Esophagus (tissue), 2 donors: ENCODE data around the gene ARMC5. TPM values are rescaled to one million over a fixed set of nuclear protein-coding genes. Genes with fewer than 3 reads are reported as not detected.
A peak's percentile ranks its signal among the peaks of the same experiment; 100 is the strongest.

Experiments used
- H3K27ac ChIP-seq, 2 donors: one replicate each; pipeline ENCODE4 v1.5.1; 2013; ENCODE audit warnings: low read depth in 2 of 2, mild to moderate bottlenecking in 2 of 2, inconsistent platforms in 1 of 2, low read length in 1 of 2, moderate library complexity in 1 of 2
- H3K27me3 ChIP-seq, 2 donors: one replicate each; pipeline ENCODE4 v1.6.1; 2013; ENCODE audit warnings: low read length in 2 of 2, control low read depth in 1 of 2, mild to moderate bottlenecking in 1 of 2; ENCODE audit not compliant: insufficient read depth in 2 of 2, control insufficient read depth in 1 of 2
- H3K36me3 ChIP-seq, 2 donors: one replicate each; pipeline ENCODE4 v1.6.1; 2013; ENCODE audit warnings: low read length in 1 of 2; ENCODE audit not compliant: control insufficient read depth in 2 of 2, insufficient read depth in 2 of 2
- H3K4me1 ChIP-seq, 2 donors: one replicate each; pipeline ENCODE4 v1.6.1; 2013; ENCODE audit warnings: low read length in 1 of 2; ENCODE audit not compliant: control insufficient read depth in 2 of 2, insufficient read depth in 2 of 2
- H3K4me3 ChIP-seq, 2 donors: one replicate each; pipeline ENCODE4 v1.5.1; 2013; ENCODE audit warnings: low read length in 2 of 2, mild to moderate bottlenecking in 2 of 2, low read depth in 1 of 2, moderate library complexity in 1 of 2
- H3K9me3 ChIP-seq, 2 donors: one replicate each; pipeline ENCODE4 v1.6.1; 2013; ENCODE audit warnings: mild to moderate bottlenecking in 2 of 2, low read depth in 1 of 2, low read length in 1 of 2, moderate library complexity in 1 of 2; ENCODE audit not compliant: control insufficient read depth in 2 of 2, insufficient read depth in 1 of 2
- WGBS, 2 donors: extraction: QIAGEN DNeasy Blood & Tissue Kit; methylation state at CpG; one replicate each; pipeline ENCODE4 v1.1.7; 2013; 5-methylcytosine and 5-hydroxymethylcytosine counted together
- polyA plus RNA-seq, 2 donors: library from polyadenylated mRNA; stranded (reverse); fragments of 200-250 nt; gene quantifications; one replicate each; pipeline ENCODE4 v1.2.3, GENCODE V29; 2013
- donor health status: healthy with polysubstance abuse.
- donor health status: Bipolar disorder and iron deficiency.

ARMC5 gene
- polyA plus RNA-seq, 2 donors = 10.3 to 15.1 TPM

DNA sequence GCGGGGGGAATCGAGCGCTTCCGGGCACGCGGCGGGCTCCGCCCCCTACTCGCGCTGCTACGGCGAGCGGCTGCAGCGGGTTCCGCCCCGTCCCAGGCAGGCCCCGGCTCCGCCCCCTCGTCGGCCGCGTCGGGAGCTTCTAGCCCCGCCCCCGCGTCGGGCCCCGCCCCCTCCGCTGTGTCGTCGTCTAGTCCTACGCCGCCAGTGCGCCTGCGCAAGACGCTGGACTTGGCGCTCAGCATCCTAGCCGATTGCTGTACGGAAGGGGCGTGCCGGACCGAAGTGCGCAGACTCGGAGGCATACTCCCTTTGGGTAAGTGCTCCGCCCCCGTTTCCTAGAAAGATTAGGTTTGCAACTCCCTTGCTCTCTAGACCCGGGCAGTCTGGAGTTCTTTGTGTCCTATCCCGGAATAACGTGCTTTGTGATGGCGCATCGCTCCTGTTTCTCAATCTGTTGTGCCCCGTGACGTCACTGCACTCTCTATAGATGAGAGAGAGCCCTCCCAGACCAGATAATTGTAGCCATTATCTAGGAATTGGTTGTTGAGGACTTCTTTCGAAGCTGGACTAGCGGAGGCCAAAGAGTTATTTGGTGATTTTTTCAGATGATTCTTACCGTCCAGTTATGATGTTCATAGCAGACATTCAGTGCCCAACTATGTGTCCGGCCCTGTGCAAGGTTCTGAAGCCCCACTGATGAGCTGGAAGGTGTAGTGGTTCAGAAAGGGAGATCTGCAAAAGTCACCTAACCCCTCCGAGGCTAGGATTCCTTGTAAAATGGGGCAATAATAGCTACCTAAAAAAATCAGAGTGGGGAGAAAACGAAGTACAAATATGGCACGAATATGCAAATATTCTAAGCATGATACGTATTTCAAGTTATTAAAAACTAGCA lies 633 bp downstream of the ARMC5 start:
- peaks cover 2 to 19% of the 10 kb centered on the region in 2 donors for H3K4me1 ChIP-seq
- WGBS, 2 donors = 3% methylated on average over 59 to 61 of the region's 61 CpGs
- peak overlapping the region; percentile 77 to 87 for H3K4me3 ChIP-seq
- H3K27me3 ChIP-seq = no peaks in the 10 kb centered on the region
- peaks cover 4 to 18% of the 10 kb centered on the region in 2 donors for H3K36me3 ChIP-seq
- no peaks in the 10 kb centered on the region for H3K9me3 ChIP-seq
- peak overlapping the region; percentile 99 to 100 for H3K27ac ChIP-seq

DNA sequence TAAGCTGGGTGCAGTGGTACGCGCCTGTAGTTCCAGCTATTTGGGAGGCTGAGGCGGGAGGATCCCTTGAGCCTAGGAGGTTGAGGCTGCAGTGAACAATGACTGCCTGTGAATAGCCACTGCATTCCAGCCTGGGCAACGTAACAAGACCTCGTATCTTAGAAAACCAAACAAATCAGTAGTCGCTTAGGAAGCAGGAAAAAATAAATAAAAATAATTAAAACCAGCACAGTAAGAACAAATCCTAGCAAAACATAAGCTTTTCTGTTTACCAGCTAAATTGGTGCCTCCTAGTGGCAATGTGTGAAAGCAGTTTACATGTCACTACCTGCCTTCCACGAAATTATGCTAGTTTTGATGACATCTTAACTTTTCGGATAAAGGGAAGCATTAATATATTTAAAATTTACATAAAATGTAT lies 1.3 kb downstream of the ARMC5 start:
- peaks cover 1 to 19% of the 10 kb centered on the region in 2 donors for H3K4me1 ChIP-seq
- H3K4me3 ChIP-seq = no peak overlapping the region
- WGBS, 2 donors = 39 to 46% methylated on average over 8 of the region's 8 CpGs
- peak overlapping the region in 1 of 2 donors; percentile 87 for H3K27ac ChIP-seq
- peaks cover 5 to 22% of the 10 kb centered on the region in 2 donors for H3K36me3 ChIP-seq
- H3K9me3 ChIP-seq = no peaks in the 10 kb centered on the region
- no peaks in the 10 kb centered on the region for H3K27me3 ChIP-seq

DNA sequence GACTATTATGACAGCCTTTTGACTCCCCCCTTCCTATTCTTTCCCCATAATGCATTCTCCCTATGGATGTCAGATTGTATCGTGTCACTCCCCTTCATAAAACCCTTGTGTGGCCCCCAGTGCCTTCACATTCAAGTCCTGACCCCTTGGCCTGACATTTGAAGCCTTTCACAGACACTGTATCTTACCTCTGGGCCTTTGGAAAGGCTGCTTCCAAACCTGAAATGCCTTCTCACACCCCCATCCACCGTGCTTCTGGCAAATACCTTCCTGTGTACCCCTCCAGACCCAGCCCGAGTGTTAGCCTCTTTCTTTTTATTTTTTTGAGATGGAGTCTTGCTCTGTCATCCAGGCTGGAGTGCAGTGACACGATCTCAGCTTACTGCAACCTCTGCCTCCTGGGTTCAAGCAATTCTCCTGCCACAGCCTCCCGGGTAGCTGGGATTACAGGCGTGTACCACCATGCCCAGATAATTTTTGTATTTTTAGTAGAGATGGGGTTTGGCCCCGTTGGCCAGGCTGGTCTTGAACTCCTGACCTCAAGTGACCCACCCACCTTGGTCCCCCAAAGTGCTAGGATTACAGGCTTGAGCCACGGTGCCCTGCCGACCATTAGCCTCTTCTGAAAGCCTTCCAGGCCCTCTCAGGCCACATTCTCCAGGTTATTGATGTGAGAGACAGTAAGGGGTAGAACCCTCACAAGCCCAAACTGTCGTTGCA lies 2.1 kb downstream of the ARMC5 start:
- H3K36me3 ChIP-seq = peaks cover 10 to 30% of the 10 kb centered on the region in 2 donors
- WGBS, 2 donors = 85 to 91% methylated on average over 10 of the region's 10 CpGs
- H3K27ac ChIP-seq = no peak overlapping the region

DNA sequence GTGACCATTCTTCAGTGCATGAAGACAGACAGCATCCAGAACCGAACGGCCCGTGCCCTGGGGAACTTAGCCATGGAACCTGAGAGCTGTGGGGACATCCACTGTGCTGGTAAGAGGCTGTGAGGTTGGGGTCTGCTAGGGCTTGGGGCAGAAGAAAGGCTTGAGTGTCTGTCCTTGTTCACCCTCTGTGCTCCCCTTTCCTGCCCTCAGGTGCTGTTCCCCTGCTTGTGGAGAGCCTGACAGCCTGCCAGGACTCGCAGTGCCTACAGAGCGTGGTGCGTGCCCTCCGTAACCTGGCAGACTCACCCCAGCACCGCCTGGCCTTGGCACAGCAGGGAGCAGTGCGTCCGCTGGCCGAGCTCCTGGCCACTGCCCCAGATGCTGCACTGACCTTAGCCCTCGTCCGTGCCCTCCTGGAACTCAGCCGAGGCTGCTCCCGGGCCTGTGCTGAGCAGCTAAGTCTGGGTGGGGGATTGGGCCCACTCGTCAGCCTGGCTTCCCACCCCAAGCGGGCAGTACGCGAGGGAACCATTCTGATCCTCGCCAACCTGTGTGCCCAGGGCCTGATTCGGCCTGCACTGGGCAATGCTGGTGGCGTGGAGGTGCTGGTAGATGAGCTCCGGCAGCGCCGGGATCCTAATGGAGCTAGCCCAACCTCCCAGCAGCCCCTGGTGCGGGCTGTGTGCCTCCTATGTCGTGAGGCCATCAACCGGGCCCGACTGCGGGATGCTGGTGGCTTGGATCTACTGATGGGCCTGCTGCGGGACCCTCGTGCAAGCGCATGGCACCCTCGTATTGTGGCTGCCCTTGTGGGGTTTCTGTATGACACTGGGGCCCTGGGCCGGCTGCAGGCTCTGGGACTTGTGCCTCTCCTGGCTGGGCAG lies 2.9 kb downstream of the ARMC5 start:
- Histone ChIP-seq H3K4me3 (no peak overlapping the region), H3K36me3 (peaks cover 10 to 36% of the 10 kb centered on the region in 2 donors), H3K4me1 (peaks cover 0 to 10% of the 10 kb centered on the region in 2 donors), H3K9me3 (no peaks in the 10 kb centered on the region), H3K27me3 (no peaks in the 10 kb centered on the region), H3K27ac (no peak overlapping the region)
- 91 to 93% methylated on average over 35 of the region's 35 CpGs for WGBS, 2 donors

More for the DNA sequence above, 2.1 kb downstream of the ARMC5 start:
- peaks cover 0 to 15% of the 10 kb centered on the region in 2 donors for H3K4me1 ChIP-seq
- no peaks in the 10 kb centered on the region for H3K27me3 ChIP-seq
- H3K9me3 ChIP-seq = no peaks in the 10 kb centered on the region
- no peak overlapping the region for H3K4me3 ChIP-seq

DNA sequence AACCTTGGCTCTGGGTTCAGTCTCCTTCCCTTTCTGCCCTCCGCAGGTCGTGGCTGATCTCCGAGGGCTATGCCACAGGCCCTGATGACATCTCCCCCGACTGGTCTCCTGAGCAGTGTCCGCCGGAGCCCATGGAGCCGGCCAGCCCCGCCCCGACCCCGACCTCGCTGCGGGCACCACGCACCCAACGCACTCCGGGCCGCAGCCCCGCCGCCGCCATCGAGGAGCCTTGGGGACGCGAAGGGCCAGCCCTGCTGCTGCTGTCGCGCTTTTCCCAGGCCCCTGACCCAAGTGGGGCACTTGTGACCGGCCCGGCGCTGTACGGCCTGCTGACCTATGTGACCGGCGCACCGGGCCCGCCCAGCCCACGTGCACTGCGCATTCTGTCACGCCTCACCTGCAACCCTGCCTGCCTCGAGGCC lies 5.1 kb downstream of the ARMC5 start:
- no peaks in the 10 kb centered on the region for H3K27me3 ChIP-seq
- peaks cover 0 to 1% of the 10 kb centered on the region in 2 donors for H3K4me1 ChIP-seq
- no peak overlapping the region for H3K27ac ChIP-seq
- 96 to 97% methylated on average over 34 to 36 of the region's 36 CpGs for WGBS, 2 donors
- peaks cover 10 to 36% of the 10 kb centered on the region in 2 donors for H3K36me3 ChIP-seq
- no peak overlapping the region for H3K4me3 ChIP-seq
- no peaks in the 10 kb centered on the region for H3K9me3 ChIP-seq

DNA sequence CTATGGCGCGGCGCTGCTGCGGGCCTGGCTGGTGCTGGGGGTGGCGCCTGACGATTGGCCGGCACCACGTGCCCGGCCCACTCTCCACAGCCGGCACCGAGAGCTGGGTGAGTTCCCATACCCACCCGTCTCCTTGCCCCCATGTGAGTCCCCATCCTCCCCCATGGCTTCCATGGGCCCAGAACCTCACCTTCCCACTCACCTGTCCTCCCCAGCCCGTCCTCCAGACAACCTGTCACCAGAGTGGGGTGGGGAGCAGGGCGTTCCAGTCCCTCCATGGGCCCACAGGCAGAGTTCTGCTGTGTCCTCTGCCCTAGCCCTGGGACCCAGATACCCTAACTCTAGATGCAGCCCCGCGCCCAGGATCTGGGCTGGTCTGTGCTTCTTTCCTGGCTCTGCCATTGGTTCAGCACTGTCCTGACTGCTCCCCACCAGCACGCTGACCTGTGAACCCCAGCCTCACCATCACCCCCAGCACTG lies 5.5 kb downstream of the ARMC5 start:
- WGBS, 2 donors = 87 to 93% methylated on average over 12 to 17 of the region's 17 CpGs
- Histone ChIP-seq H3K9me3 (no peaks in the 10 kb centered on the region), H3K27me3 (no peaks in the 10 kb centered on the region), H3K27ac (no peak overlapping the region), H3K4me1 (peaks cover 0 to 1% of the 10 kb centered on the region in 2 donors), H3K36me3 (peaks cover 10 to 36% of the 10 kb centered on the region in 2 donors), H3K4me3 (no peak overlapping the region)

DNA sequence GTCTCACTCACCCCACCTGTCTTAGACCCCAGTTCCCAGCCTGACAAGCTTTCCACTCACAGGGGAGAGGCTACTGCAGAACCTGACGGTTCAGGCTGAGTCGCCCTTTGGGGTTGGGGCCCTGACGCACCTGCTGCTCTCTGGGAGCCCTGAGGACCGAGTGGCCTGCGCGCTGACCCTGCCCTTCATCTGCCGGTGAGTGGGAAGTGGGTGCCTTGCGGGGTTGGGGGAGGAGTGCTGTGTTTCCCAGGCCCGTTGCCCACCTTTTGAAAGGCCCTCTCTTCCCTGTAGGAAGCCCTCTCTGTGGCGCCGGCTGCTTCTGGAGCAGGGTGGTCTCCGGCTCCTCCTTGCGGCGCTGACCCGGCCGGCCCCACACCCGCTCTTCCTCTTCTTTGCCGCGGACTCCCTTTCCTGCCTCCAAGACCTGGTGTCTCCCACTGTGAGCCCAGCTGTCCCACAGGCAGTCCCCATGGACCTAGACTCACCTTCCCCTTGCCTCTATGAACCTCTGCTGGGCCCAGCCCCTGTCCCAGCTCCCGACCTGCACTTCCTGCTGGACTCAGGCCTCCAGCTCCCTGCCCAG lies 6.6 kb downstream of the ARMC5 start:
- H3K36me3 ChIP-seq = peaks cover 10 to 36% of the 10 kb centered on the region in 2 donors
- 91% methylated on average over 20 of the region's 20 CpGs for WGBS, 2 donors

DNA sequence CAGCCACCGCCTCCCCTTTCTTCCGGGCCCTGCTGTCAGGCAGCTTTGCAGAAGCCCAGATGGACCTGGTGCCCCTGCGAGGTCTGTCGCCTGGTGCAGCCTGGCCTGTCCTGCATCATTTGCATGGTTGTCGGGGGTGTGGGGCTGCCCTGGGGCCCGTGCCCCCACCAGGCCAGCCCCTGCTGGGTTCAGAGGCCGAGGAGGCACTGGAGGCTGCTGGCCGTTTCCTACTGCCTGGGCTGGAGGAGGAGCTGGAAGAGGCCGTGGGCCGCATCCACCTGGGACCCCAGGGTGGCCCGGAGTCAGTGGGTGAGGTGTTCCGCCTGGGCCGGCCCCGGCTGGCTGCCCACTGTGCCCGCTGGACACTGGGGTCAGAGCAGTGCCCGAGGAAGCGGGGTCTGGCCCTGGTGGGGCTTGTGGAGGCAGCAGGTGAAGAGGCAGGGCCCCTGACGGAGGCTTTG lies 7.1 kb downstream of the ARMC5 start:
- Histone ChIP-seq H3K27ac (no peak overlapping the region), H3K4me3 (no peak overlapping the region), H3K36me3 (peaks cover 10 to 36% of the 10 kb centered on the region in 2 donors), H3K4me1 (no peaks in the 10 kb centered on the region), H3K27me3 (no peaks in the 10 kb centered on the region), H3K9me3 (no peaks in the 10 kb centered on the region)
- 94% methylated on average over 18 of the region's 18 CpGs for WGBS, 2 donors

More for the DNA sequence above, 6.6 kb downstream of the ARMC5 start:
- Histone ChIP-seq H3K4me1 (no peaks in the 10 kb centered on the region), H3K9me3 (no peaks in the 10 kb centered on the region), H3K27ac (no peak overlapping the region), H3K4me3 (no peak overlapping the region), H3K27me3 (no peaks in the 10 kb centered on the region)
